GM12875 (cell line): ENCODE measurements around the gene TIMM50.

Experiments used
- H3K4me3 ChIP-seq: one replicate; pipeline ENCODE4 v1.5.1; 2011; ENCODE audit warnings: low read depth, low read length, control low read depth
- CTCF ChIP-seq: IDR thresholded peaks from 2 replicates; pipeline ENCODE4 v1.5.1; 2011; ENCODE audit warnings: low read depth, mild to moderate bottlenecking, control low read depth, inconsistent platforms, low read length, moderate library complexity, borderline replicate concordance; ENCODE audit not compliant: insufficient read depth

TIMM50 gene

GRCh38 chr19:39501340-39501739 is 20.7 kb downstream of the TIMM50 start:
- TF ChIP-seq CTCF, result no peak
- no peak overlapping the region for H3K4me3 ChIP-seq

DNA sequence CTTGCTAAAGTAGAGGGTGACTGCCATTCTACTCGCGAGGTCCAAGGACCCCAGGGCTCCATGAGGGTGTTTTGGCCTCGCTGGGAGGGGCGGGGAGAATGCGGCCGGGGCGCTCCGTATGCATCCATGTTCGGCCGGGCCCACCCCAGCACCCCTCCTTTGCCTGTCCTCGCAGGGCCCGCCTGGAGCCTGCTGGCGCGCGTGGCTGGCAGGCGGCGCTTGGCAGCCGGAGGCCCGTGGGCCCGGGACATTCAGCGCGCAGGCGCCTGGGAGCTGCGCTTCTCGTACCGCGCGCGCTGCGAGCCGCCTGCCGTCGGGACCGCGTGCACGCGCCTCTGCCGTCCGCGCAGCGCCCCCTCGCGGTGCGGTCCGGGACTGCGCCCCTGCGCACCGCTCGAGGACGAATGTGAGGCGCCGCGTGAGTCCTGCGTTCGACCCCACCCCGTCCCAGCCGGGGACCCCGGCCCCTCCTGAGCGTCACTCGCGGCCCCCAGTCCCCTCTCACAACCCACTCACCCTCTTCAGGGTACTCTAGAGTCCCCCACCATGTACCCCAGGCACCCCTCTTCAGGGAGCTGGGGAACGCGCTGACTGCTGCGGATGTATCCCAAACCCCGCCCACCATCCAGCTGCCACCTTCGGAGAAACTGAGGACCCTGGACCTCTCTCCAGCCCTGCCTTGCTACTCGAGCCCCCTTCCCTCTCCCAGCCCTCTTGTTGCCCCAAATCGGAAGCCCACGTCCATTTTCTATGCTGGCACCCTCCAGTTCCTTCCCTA is 22.2 kb downstream of the TIMM50 start:
- TF ChIP-seq CTCF, result peak; percentile 98
- H3K4me3 ChIP-seq, result no peak overlapping the region

DNA sequence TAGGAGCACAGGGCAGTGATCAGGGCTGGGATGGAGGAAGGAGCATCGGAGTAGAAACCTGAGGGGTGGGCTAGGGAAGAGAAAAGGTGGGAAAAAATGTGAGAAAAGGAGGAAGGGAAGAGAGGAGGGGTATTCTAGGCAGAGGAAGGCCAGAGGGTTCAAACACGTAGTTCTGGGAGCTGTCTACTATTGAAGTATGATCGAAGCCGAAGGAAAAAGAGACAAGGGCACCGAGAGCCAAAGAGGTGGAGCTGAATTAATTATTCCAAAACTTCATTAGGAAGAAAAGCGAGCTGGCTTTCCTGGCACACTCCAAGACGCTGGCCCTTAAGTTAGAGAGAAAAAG is 25.9 kb downstream of the TIMM50 start:
- H3K4me3 ChIP-seq, result no peak overlapping the region
- no peak for TF ChIP-seq CTCF

- peak overlapping the region; percentile 64 for H3K4me3 ChIP-seq
- no peak for TF ChIP-seq CTCF
These were observed 26.5 kb downstream of the TIMM50 start for GRCh38 chr19:39506944-39507714.

- H3K4me3 ChIP-seq, result peak overlapping the region; percentile 64
- no peak for TF ChIP-seq CTCF
These were observed 27.2 kb downstream of the TIMM50 start for GRCh38 chr19:39507715-39508364.

- TF ChIP-seq CTCF, result no peak
These were observed 28.0 kb downstream of the TIMM50 start for GRCh38 chr19:39508629-39509028.

More at GRCh38 chr19:39508629-39509028, 28.0 kb downstream of the TIMM50 start:
- no peak overlapping the region for H3K4me3 ChIP-seq
